ENCODE results near the gene MX1. TPM values are rescaled to one million over a fixed set of nuclear protein-coding genes. Genes with fewer than 3 reads are reported as not detected.
A peak's percentile ranks its signal among the peaks of the same experiment; 100 is the strongest.

The MX1 gene
- polyA plus RNA-seq, 3 donors, result 42.7 to 73.3 (median 60.5) TPM

GRCh38 chr21:41441546-41441945, 15.5 kb downstream of the MX1 start:
- H2AFZ ChIP-seq (ENCODE audit: insufficient read depth, low read depth, low read length, poor library complexity, severe bottlenecking), result no peak overlapping the region
- H3K9me3 ChIP-seq (replicated peaks in 1 of 2; ENCODE audit: control insufficient read depth in 1 of 2, insufficient read depth in 1 of 2, low read length in 2 of 2), result no peaks in the 10 kb centered on the region
- no peaks in the 10 kb centered on the region for H3K79me2 ChIP-seq (ENCODE audit: insufficient read depth, low read length)
- no peak overlapping the region for H3K9ac ChIP-seq (ENCODE audit: insufficient read depth, low read length, poor library complexity, severe bottlenecking)
- DNase-seq, result no peak
- H3K4me2 ChIP-seq (replicated peaks; ENCODE audit: extremely low read depth, low read length, poor library complexity, severe bottlenecking), result no peak overlapping the region
- Mint-ChIP-seq H3K4me1 (no peaks in the 10 kb centered on the region), H3K36me3 (peaks cover 94 to 99% of the 10 kb centered on the region in 2 donors), H3K27ac (peak overlapping the region in 4 of 7 donors; percentile 28 to 79 (median 38)), H3K4me3 (no peak overlapping the region), H3K9me3 (peaks cover 0 to 2% (median 0%) of the 10 kb centered on the region in 7 donors), H3K27me3 (ENCODE audit: low read depth in 3 of 3) (peaks cover 0 to 2% (median 0%) of the 10 kb centered on the region in 3 donors)
- intact Hi-C loops (cut with micrococcal nuclease), result no loop called here
- peaks cover 3% of the 10 kb centered on the region for H4K20me1 ChIP-seq (ENCODE audit: insufficient read depth, low read length)
- no peak for TF ChIP-seq CTCF (IDR thresholded peaks at IDR 0.05)
- H3K4me3 ChIP-seq (replicated peaks in 1 of 3; ENCODE audit: low read depth in 2 of 3, low read length in 3 of 3), result no peak overlapping the region
- no peaks in the 10 kb centered on the region for H3K4me1 ChIP-seq (ENCODE audit: control insufficient read depth in 1 of 2, insufficient read depth in 2 of 2, low read length in 2 of 2)
- WGBS (ENCODE audit: insufficient coverage), result 97% methylated on average over 13 of the region's 14 CpGs
- H3K36me3 ChIP-seq (replicated peaks in 1 of 2; ENCODE audit: control insufficient read depth in 1 of 2, insufficient read depth in 2 of 2, low read length in 2 of 2), result peaks cover 94 to 100% of the 10 kb centered on the region in 2 donors
- H3K27me3 ChIP-seq (ENCODE audit: control insufficient read depth in 2 of 2, insufficient read depth in 2 of 2, low read length in 2 of 2), result no peaks in the 10 kb centered on the region
- no peak overlapping the region for H3K27ac ChIP-seq (ENCODE audit: low read depth in 1 of 2, low read length in 2 of 2)

- intact Hi-C loops (cut with micrococcal nuclease), result no loop called here
- Histone ChIP-seq H3K4me2 (replicated peaks; ENCODE audit: extremely low read depth, low read length, poor library complexity, severe bottlenecking) (no peak overlapping the region), H3K9me3 (replicated peaks in 1 of 2; ENCODE audit: control insufficient read depth in 1 of 2, insufficient read depth in 1 of 2, low read length in 2 of 2) (no peaks in the 10 kb centered on the region), H3K4me3 (replicated peaks in 1 of 3; ENCODE audit: low read depth in 2 of 3, low read length in 3 of 3) (no peak overlapping the region), H3K9ac (ENCODE audit: insufficient read depth, low read length, poor library complexity, severe bottlenecking) (no peak overlapping the region), H4K20me1 (ENCODE audit: insufficient read depth, low read length) (peaks cover 7% of the 10 kb centered on the region), H3K4me1 (ENCODE audit: control insufficient read depth in 1 of 2, insufficient read depth in 2 of 2, low read length in 2 of 2) (no peaks in the 10 kb centered on the region), H3K27me3 (ENCODE audit: control insufficient read depth in 2 of 2, insufficient read depth in 2 of 2, low read length in 2 of 2) (no peaks in the 10 kb centered on the region), H3K36me3 (replicated peaks in 1 of 2; ENCODE audit: control insufficient read depth in 1 of 2, insufficient read depth in 2 of 2, low read length in 2 of 2) (peaks cover 93 to 100% of the 10 kb centered on the region in 2 donors), H3K79me2 (ENCODE audit: insufficient read depth, low read length) (no peaks in the 10 kb centered on the region), H2AFZ (ENCODE audit: insufficient read depth, low read depth, low read length, poor library complexity, severe bottlenecking) (no peak overlapping the region), H3K27ac (ENCODE audit: low read depth in 1 of 2, low read length in 2 of 2) (no peak overlapping the region)
- Mint-ChIP-seq H3K4me1 (no peaks in the 10 kb centered on the region), H3K9me3 (peaks cover 0 to 3% (median 0%) of the 10 kb centered on the region in 7 donors), H3K4me3 (no peak overlapping the region), H3K36me3 (peaks cover 95 to 99% of the 10 kb centered on the region in 2 donors), H3K27me3 (ENCODE audit: low read depth in 3 of 3) (peaks cover 0 to 2% (median 0%) of the 10 kb centered on the region in 3 donors), H3K27ac (peak overlapping the region in 1 of 7 donors; percentile 62)
- WGBS (ENCODE audit: insufficient coverage), result 100% methylated on average over 2 of the region's 2 CpGs
- DNase-seq, result no peak
- no peak for TF ChIP-seq CTCF (IDR thresholded peaks at IDR 0.05)
These were observed 16.6 kb downstream of the MX1 start for GRCh38 chr21:41442481-41443186.
